Neural cell (in vitro differentiated cells): ENCODE data around the gene APOL6.

Experiments
- CTCF ChIP-seq: fragments of 450-650 bp; IDR thresholded peaks from 2 replicates; pipeline ENCODE4 v1.5.1; 2014; ENCODE audit warnings: antibody characterized with exemption, mild to moderate bottlenecking, moderate library complexity; ENCODE audit not compliant: poor library complexity, severe bottlenecking
- EP300 ChIP-seq: fragments of 450-650 bp; conservative IDR thresholded peaks from 2 replicates; pipeline ENCODE4 v1.6.1; 2014; ENCODE audit warnings: antibody characterized with exemption, mild to moderate bottlenecking, moderate library complexity; ENCODE audit not compliant: poor library complexity, severe bottlenecking
- EZH2 ChIP-seq: fragments of 200-600, 300-800 bp; shearing (Covaris generic), sonication (generic); IDR thresholded peaks from 2 replicates; pipeline ENCODE4 v1.6.1; 2014; ENCODE audit warnings: antibody characterized with exemption, low read length, borderline replicate concordance, mild to moderate bottlenecking; ENCODE audit not compliant: insufficient read depth, poor library complexity, severe bottlenecking
- MXI1 ChIP-seq: fragments of 450-650 bp; conservative IDR thresholded peaks from 2 replicates; pipeline ENCODE4 v1.6.1; 2014; ENCODE audit warnings: antibody characterized with exemption, mild to moderate bottlenecking; ENCODE audit not compliant: poor library complexity, severe bottlenecking
- POLR2AphosphoS5 ChIP-seq: IDR thresholded peaks from 2 replicates; pipeline ENCODE4 v1.6.1; 2012
- RAD21 ChIP-seq: fragments of 450-650 bp; conservative IDR thresholded peaks from 2 replicates; pipeline ENCODE4 v1.6.1; 2014; ENCODE audit warnings: antibody characterized with exemption, mild to moderate bottlenecking, moderate library complexity
- REST ChIP-seq: IDR thresholded peaks from 2 replicates; pipeline ENCODE4 v1.6.1; 2012; ENCODE audit warnings: borderline replicate concordance
- SMC3 ChIP-seq: fragments of 450-650 bp; conservative IDR thresholded peaks from 2 replicates; pipeline ENCODE4 v1.6.1; 2014; ENCODE audit warnings: antibody characterized with exemption, mild to moderate bottlenecking, moderate library complexity; ENCODE audit not compliant: poor library complexity
- TAF1 ChIP-seq: IDR thresholded peaks from 2 replicates; pipeline ENCODE4 v1.6.1; 2012; ENCODE audit warnings: low read depth

GRCh38 chr22:35674335-35674734 lies 26.1 kb downstream of the APOL6 start:
- no peak for TF ChIP-seq TAF1
- no peak for TF ChIP-seq CTCF
- no peak for TF ChIP-seq SMC3
- TF ChIP-seq EP300, result no peak
- no peak for TF ChIP-seq POLR2AphosphoS5
- no peak for TF ChIP-seq EZH2
- TF ChIP-seq MXI1, result no peak
- no peak for TF ChIP-seq RAD21
- no peak for TF ChIP-seq REST
